GM21360 (cell line): Measurements from ENCODE around the gene ACAD8.
A peak's percentile ranks its signal among the peaks of the same experiment; 100 is the strongest.

ENCODE experiments used
- ATAC-seq: cut with Tn5 transposase; IDR thresholded peaks from one replicate; pipeline ENCODE4 v1.9.1; 2021; ENCODE audit warnings: mild to moderate bottlenecking, moderate library complexity; ENCODE audit not compliant: unreplicated experiment

The ACAD8 gene

DNA sequence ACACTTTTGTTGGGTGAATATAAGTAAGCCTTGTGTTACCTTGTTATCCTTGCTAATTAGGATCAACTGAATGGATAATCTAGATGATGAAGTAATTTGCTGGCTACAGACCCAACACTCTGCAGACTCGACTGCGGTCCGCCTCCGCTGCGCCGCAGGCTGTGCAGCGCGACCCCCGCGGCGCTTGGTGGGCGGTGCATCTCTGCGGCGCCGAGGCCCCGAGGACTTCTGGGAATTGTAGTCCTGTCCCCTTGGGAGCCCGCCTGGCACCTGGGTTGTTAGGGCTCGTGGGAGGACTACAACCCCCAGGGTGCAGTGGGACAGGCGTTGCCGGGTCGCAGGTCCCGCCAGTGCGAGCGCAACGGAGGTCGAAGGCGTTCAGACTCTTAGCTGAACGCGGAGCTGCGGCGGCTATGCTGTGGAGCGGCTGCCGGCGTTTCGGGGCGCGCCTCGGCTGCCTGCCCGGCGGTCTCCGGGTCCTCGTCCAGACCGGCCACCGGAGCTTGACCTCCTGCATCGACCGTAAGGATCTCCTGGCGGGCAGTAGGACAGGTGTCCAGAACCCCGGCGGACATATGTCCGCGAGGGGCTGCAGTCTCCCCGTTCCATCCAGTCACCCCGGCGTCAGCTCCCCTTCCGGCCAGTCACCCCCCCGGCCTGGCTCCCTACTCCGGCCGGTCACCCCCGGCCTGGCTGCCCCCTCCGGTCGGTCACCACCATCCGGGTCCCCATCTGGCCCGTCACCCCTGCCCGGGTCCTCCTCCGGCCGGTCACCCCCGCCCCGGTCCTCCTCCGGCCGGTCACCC is at the start of gene ACAD8, which contains the start of gene THYN1:
TSS of gene ACAD8 (plus strand) at position 381 of the 806 bp plus-strand sequence. CDS start at position 414, 33 bp downstream.
TSS of gene THYN1 (minus strand) at position 165 of the 806 bp plus-strand sequence. CDS start 470 bp downstream, outside the sequence.
- peak; percentile 99 for ATAC-seq

GRCh38 chr11:134205729-134206128 is 47.6 kb upstream of the ACAD8 start:
- no peak for ATAC-seq

DNA sequence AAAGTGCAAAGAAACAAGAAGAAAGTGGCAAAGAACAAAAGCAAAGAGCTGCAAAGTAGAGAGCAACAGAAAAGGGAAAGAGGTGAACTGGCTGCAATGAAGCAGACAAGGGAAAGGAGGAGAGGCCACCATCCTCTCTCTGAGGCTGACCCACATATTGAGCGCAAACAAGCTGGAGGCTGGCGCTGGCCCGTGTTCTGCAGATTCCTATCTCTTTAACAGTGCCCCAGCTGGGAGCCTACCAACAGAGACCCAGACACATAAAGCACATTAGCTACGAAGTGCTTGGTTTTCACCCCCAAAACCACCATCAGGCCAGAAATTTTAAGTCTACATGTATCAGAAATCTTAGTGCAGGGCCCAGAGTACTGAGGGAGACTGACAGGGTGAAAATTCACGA is 47.2 kb upstream of the ACAD8 start:
- ATAC-seq, result no peak

DNA sequence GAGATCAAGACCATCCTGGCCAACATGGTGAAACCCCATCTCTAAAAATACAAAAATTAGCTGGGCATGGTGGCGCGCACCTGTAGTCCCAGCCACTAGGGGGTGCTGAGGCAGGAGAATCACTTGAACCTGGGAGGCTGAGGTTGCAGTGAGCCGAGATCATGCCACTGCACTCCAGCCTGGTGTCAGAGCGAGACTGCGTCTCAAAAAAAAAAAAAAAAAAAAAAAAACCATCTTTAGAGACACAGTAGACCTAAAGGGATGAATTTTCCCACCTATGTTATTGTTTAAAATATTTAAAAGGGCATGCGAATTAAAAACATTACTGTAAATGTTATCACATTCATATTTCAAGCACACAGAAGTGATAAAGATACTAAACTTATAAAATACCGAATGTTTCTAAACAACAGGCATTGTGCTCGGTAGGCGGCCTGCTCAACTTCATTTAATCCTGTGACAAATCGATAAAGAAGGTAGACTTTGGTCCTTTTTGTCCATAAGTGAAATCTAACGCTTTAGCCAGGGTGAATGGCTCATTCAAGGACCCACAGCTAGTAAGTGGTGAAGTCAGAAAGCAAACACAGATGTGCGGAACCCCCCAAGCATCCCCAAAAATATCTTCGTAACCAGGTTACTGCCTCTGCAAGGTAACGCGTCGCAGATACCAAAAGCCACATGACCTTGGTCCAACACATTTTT is 45.7 kb upstream of the ACAD8 start:
- no peak for ATAC-seq

DNA sequence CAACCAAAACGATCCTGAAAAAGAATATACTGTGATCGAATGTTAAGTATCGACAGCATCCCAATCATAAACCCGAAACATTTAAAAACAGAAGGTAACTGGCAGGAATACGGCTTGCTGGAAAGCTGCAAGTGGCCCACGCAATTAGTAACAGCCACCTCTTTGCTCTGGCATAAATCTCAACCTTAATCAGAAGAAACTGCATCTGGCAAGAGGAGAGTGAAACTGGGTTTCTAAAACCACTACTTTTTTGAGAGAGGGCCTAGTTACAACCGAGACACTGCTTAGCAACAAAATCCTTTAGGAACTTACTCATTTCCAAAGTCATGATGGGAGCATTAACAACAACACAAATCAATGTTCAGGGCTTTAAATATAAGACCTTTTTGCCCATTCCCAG is 37.5 kb upstream of the ACAD8 start:
- no peak for ATAC-seq

DNA sequence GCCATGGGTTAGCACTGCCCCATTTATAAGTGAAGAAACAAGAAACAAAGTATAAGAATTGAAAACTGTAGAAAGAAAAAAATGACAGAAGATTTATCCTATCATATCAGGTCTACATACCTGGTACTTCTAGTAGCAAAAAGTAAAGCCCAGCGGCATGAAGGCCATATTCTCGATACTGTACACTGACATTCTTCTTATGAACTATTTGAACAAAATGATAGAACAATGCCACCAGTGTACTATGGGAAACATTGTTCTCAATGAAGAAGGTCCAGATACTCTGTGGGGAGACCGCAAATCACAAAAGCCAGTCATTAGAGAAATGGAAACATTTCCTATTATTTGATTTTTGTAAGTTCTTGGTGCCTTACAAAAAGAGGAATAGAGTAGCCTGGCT is 36.6 kb upstream of the ACAD8 start:
- no peak for ATAC-seq

GRCh38 chr11:134223121-134223520 is 30.2 kb upstream of the ACAD8 start:
- ATAC-seq, result no peak

- peak; percentile 71 for ATAC-seq
Observed at GRCh38 chr11:134223836-134224709, 29.3 kb upstream of the ACAD8 start, which contains the start of the genes NCAPD3 and VPS26B. Gene NCAPD3 (minus strand): TSS chr11:134223967. CDS start chr11:134223926, 41 bp downstream. Gene VPS26B (plus strand): TSS chr11:134224671. CDS start chr11:134225123, 452 bp downstream.

DNA sequence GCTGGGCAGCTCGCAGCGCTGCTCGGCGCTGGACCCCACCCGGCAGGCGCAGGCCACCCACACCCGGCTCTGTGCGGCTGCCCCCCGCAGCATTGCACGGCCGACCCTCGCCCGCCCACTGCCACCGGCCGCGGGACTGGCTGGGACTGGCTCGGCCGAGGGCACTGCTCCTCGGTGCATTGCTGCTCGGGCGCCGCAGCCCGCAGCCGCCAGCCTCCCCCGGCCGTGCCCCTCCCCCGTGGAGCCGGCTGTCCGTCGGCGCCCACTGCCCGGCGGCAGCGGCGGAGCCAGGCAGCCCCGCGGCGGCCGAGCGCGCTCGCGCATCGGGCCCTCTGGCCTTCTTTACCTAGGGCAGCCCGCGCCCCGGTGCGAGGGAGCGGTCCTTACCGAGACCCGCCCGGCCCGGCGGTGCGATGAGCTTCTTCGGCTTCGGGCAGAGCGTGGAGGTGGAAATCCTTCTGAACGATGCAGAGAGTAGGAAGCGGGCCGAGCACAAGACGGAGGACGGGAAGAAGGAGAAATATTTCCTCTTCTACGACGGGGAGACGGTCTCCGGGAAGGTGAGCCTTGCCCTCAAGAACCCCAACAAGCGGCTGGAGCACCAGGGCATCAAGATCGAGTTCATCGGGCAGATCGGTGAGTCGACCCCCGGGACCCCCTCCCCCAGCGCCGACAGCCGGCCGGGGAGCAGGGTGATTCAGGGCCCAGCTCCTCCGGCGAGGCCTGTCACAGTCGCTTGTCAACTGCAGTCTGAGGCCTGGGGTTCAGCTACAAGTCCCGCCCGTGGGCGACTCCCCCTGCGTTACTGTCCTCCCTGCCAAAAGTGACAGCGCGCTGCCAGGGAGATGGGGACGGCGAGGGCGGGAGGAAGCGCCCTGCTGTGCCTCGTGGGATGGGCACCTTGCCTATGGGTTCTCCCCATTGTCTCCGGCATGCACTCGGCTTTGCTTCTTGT is 28.4 kb upstream of the ACAD8 start:
- ATAC-seq, result peak; percentile 21

DNA sequence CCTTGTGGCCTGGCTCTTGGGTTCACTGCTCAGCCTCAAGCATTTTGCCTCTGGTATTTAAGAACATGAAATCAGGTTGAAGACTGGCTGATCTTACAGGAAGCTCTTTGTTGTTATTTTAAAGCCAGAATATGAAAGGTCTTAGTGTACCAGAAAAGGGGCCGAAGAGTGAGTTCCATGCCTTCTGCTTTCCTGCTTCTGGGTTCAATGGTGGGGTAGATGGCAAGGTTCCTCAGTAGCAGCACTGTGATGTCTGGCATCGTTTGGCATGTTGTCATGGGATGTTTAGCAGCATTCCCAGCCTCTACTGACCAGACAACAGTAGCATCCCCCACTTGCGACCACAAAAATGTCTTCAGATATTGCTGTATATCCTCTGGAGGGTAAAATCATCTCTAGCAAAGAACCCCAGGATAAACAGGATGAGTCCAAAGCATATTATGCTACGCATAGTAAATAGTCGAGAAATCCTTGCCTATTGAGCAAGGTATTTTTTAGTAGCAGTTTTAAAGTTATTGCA is 26.5 kb upstream of the ACAD8 start:
- ATAC-seq, result no peak

GRCh38 chr11:134228625-134229024 is 24.7 kb upstream of the ACAD8 start:
- peak; percentile 58 for ATAC-seq

GRCh38 chr11:134229126-134229790 is 24.1 kb upstream of the ACAD8 start:
- ATAC-seq, result no peak

- no peak for ATAC-seq
Observed at GRCh38 chr11:134230339-134230738, 23.0 kb upstream of the ACAD8 start.

DNA sequence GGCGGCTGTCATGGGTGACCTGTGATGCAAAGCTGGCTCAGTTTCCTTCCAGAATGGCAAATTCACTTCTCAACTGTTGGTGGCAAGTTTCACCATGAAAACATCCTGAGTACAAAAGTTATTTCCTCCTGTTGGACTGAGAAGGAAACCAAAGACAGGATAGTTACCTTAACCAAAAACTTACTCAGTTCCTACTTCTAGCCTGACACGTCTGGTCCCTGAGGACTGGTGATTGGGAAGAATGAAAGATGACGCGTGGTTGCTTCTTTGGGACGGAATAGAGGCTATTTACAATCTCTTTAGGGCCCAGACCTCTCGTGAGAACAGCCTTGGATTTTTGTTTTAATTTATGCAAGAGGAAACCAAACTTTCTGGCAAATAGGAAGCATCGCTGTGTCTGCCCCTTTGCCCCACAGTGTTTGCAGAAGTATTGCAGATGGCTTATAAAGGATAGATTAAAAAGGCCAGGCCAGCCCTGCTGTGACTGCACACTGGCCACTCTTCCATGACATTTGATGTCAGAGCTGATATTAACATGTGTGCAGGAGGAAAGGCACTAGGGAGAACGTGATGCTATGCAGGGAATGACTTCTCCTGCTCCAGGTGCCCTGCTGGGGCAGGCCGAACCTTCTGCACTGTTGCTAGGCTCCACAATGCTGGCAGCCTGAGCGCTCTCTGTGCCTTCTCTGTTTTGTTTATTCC is 21.3 kb upstream of the ACAD8 start:
- no peak for ATAC-seq

- ATAC-seq, result no peak
Observed at GRCh38 chr11:134233729-134234179, 19.6 kb upstream of the ACAD8 start.

- ATAC-seq, result no peak
Observed at GRCh38 chr11:134235399-134235798, 18.0 kb upstream of the ACAD8 start.

- ATAC-seq, result no peak
Observed at GRCh38 chr11:134236834-134237556, 16.4 kb upstream of the ACAD8 start.

- ATAC-seq, result no peak
Observed at GRCh38 chr11:134237557-134237922, 15.8 kb upstream of the ACAD8 start.
